ENCODE measurements around the gene CRELD2. TPM values are rescaled to one million over a fixed set of nuclear protein-coding genes. Genes with fewer than 3 reads are reported as not detected.

Gene CRELD2
- total and polyA plus RNA-seq, 2 of the 13 experiments (the other 11 are each of a cell fraction or from before 2014, with no cell fraction given) = 17.2 to 44.7 TPM

DNA sequence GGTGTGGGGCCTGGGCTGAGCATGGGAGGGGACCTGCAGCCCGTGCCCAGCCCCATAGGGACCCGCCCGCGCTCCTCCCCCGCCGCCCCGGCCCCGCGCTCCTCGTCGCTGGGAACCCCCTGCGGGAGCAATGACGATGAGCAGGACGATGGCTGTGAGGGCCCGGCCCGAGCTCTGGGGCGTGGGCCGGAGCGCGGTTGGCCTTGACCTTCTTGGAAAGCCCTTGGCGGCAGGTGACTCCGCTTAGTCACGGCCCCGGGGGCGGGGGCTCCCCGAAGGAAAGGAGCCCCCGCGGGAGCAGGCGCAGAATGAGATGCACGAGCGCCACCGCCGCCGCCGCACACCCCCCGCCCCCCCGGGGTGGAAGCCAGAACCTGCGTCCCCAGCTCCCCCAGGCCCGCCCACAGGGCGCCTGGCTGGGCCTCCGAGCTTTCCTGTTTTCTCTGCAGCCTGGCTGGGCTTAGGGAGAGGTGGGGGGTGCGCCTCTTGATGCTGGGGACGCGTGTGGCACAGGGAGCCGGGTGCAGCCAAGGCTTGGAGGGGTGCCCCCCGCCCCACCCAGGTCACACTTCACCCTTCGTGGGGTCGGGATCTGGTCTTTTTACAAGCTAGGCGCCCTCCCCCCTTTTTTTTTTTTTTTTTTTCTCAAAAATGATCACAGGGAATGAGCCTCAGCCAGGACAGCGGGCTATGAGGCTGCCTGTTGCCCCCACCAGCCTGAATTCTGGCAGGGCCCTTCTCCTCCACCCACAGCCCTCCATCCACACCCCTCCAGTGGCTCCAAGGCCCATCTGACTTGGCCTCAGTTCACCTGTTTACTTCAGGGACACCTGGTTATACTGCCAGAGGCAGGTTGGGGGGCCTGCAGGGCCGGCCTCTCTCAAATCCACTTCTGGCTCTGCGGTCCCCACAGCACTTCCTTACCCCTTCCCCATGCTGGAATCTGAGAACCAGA, 17.9 kb downstream of the CRELD2 start (continued):
- TF ChIP-seq, protein P1, sequence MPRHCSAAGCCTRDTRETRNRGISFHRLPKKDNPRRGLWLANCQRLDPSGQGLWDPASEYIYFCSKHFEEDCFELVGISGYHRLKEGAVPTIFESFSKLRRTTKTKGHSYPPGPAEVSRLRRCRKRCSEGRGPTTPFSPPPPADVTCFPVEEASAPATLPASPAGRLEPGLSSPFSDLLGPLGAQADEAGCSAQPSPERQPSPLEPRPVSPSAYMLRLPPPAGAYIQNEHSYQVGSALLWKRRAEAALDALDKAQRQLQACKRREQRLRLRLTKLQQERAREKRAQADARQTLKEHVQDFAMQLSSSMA (CRISPR knock-in tag; IDR thresholded peaks at IDR 0.05) = no peak
- no peak for TF ChIP-seq MIER2 (CRISPR knock-in tag; IDR thresholded peaks at IDR 0.05)
- TF ChIP-seq, protein P2, sequence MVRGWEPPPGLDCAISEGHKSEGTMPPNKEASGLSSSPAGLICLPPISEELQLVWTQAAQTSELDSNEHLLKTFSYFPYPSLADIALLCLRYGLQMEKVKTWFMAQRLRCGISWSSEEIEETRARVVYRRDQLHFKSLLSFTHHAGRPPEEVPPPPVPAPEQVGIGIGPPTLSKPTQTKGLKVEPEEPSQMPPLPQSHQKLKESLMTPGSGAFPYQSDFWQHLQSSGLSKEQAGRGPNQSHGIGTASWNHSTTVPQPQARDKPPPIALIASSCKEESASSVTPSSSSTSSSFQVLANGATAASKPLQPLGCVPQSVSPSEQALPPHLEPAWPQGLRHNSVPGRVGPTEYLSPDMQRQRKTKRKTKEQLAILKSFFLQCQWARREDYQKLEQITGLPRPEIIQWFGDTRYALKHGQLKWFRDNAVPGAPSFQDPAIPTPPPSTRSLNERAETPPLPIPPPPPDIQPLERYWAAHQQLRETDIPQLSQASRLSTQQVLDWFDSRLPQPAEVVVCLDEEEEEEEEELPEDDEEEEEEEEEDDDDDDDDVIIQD (CRISPR knock-in tag; IDR thresholded peaks at IDR 0.05; ENCODE audit: low read depth) = 0 out of 2 replicates have a peak, but pooled peaks have one; percentile 10
- peak; percentile 39 for TF ChIP-seq MED8 (CRISPR knock-in tag; IDR thresholded peaks at IDR 0.05; ENCODE audit: insufficient replicate concordance)
- TF ChIP-seq MTF2 (CRISPR knock-in tag; IDR thresholded peaks at IDR 0.05; ENCODE audit: borderline replicate concordance) = no peak
- no peak; the same call in 1 of the 2 replicates for TF ChIP-seq HNF4G (IDR thresholded peaks at IDR 0.05; ENCODE audit: borderline replicate concordance, low read depth, low read length)
- no peak for TF ChIP-seq HNF4G (CRISPR knock-in tag; IDR thresholded peaks at IDR 0.05; ENCODE audit: borderline replicate concordance, low read depth)
- no peak for TF ChIP-seq ZKSCAN5 (CRISPR knock-in tag; IDR thresholded peaks at IDR 0.05)
- no peak for TF ChIP-seq FOXK2 (IDR thresholded peaks at IDR 0.05)
- peak; percentile 77; the same call in 1 of the 2 replicates for TF ChIP-seq ZNF317 (CRISPR knock-in tag; IDR thresholded peaks at IDR 0.05)
- TF ChIP-seq IKZF1 (IDR thresholded peaks at IDR 0.05) = no peak
- no peak for TF ChIP-seq RAD51 (IDR thresholded peaks at IDR 0.05; ENCODE audit: borderline replicate concordance)
- TF ChIP-seq ZNF333 (CRISPR knock-in tag; IDR thresholded peaks at IDR 0.05; ENCODE audit: borderline replicate concordance) = no peak
- TF ChIP-seq KDM2A (CRISPR knock-in tag; IDR thresholded peaks at IDR 0.05; ENCODE audit: borderline replicate concordance, low read depth) = peak; percentile 82
- TF ChIP-seq ZNF576 (CRISPR knock-in tag; IDR thresholded peaks at IDR 0.05) = no peak
- TF ChIP-seq GATA4 (IDR thresholded peaks at IDR 0.05; ENCODE audit: borderline replicate concordance, low read depth) = 0 out of 2 replicates have a peak, but pooled peaks have one; percentile 28
- no peak for TF ChIP-seq SNRNP70 (IDR thresholded peaks at IDR 0.05; ENCODE audit: low read depth, low read length)
- no peak for TF ChIP-seq ELK4 (CRISPR knock-in tag; IDR thresholded peaks at IDR 0.05; ENCODE audit: borderline replicate concordance)
- peak; percentile 89 for TF ChIP-seq NR2F6 (IDR thresholded peaks at IDR 0.05)
- peak; percentile 96 for TF ChIP-seq NR2F6 (CRISPR knock-in tag; IDR thresholded peaks at IDR 0.05)
- peak; percentile 85; the same call in 1 of the 2 replicates for TF ChIP-seq ZBTB3 (CRISPR knock-in tag; IDR thresholded peaks at IDR 0.05; ENCODE audit: borderline replicate concordance, low read depth)

All from HepG2 (cell line).